ENCODE data around the gene JAKMIP1.

GRCh38 chr4:6123116-6123515 lies 77.2 kb downstream of the JAKMIP1 start:
- TF ChIP-seq, protein P1, sequence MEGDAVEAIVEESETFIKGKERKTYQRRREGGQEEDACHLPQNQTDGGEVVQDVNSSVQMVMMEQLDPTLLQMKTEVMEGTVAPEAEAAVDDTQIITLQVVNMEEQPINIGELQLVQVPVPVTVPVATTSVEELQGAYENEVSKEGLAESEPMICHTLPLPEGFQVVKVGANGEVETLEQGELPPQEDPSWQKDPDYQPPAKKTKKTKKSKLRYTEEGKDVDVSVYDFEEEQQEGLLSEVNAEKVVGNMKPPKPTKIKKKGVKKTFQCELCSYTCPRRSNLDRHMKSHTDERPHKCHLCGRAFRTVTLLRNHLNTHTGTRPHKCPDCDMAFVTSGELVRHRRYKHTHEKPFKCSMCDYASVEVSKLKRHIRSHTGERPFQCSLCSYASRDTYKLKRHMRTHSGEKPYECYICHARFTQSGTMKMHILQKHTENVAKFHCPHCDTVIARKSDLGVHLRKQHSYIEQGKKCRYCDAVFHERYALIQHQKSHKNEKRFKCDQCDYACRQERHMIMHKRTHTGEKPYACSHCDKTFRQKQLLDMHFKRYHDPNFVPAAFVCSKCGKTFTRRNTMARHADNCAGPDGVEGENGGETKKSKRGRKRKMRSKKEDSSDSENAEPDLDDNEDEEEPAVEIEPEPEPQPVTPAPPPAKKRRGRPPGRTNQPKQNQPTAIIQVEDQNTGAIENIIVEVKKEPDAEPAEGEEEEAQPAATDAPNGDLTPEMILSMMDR (IDR thresholded peaks at IDR 0.05), result no peak
- no peak for TF ChIP-seq POLR2A (IDR thresholded peaks at IDR 0.05)

Measured in body of pancreas (tissue), 4 donors.